DND-41 (cell line): ENCODE data around the gene OR51G2.

ENCODE experiments used
- EZH2 ChIP-seq: IDR thresholded peaks from 3 replicates; pipeline ENCODE4 v1.6.1; 2012; ENCODE audit warnings: borderline replicate concordance, low read depth, mild to moderate bottlenecking, moderate library complexity, low read length, inconsistent platforms; ENCODE audit not compliant: severe bottlenecking
- TF ChIP-seq, protein P1 (sequence below): IDR thresholded peaks from 2 replicates; pipeline ENCODE4 v1.5.1; 2012; ENCODE audit warnings: borderline replicate concordance, low read length, moderate library complexity, mild to moderate bottlenecking; ENCODE audit not compliant: poor library complexity, severe bottlenecking; ENCODE audit errors: extremely low read depth

DNA sequence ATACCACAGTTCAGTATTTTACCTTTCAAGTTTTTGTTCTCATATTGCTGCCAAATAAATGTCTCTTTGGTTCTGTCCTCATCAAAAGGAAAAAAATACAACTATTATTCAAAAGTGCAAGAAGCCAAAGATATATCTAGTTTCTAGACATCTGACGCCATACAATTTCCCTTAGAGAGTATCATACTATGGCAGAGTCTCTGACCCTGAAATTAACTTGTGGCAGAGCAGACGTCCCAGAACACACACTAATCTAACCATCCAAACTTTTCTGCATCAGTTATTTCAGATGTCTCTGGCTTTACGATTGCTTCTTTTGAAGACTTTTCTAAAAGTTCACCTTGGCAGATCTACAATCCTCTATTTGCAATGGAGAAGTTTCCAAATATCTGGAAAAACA lies 34.8 kb downstream of the OR51G2 start:
- no peak for TF ChIP-seq EZH2
- TF ChIP-seq, protein P1, sequence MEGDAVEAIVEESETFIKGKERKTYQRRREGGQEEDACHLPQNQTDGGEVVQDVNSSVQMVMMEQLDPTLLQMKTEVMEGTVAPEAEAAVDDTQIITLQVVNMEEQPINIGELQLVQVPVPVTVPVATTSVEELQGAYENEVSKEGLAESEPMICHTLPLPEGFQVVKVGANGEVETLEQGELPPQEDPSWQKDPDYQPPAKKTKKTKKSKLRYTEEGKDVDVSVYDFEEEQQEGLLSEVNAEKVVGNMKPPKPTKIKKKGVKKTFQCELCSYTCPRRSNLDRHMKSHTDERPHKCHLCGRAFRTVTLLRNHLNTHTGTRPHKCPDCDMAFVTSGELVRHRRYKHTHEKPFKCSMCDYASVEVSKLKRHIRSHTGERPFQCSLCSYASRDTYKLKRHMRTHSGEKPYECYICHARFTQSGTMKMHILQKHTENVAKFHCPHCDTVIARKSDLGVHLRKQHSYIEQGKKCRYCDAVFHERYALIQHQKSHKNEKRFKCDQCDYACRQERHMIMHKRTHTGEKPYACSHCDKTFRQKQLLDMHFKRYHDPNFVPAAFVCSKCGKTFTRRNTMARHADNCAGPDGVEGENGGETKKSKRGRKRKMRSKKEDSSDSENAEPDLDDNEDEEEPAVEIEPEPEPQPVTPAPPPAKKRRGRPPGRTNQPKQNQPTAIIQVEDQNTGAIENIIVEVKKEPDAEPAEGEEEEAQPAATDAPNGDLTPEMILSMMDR, result no peak
